Right lobe of liver (tissue), 6 donors: ENCODE measurements around the gene CR1L. TPM values are rescaled to one million over a fixed set of nuclear protein-coding genes. Genes with fewer than 3 reads are reported as not detected.
A peak's percentile ranks its signal among the peaks of the same experiment; 100 is the strongest.
"Not testable (repeated sequence)": the region's sequence is repeated elsewhere in the genome, so short reads cannot be mapped to it uniquely, and the experiment has no call there.

Experiments
- ATAC-seq, 4 donors: fragments of 200-7000 bp; cut with Tn5 transposase; one replicate each; pipeline ENCODE4 v1.9.1; 2020; ENCODE audit warnings: mild to moderate bottlenecking in 4 of 4, moderate library complexity in 4 of 4
- DNase-seq, 3 donors: peaks; one replicate each; pipeline ENCODE4 v3.0.0-alpha.2; 2020
- H3K27ac ChIP-seq, 3 donors: fragments of 200-600 bp; one replicate each; pipeline ENCODE4 v1.8.0; 2022
- H3K27me3 ChIP-seq, 2 donors: fragments of 200-600 bp; one replicate each; pipeline ENCODE4 v1.8.0; 2022
- H3K36me3 ChIP-seq, 4 donors: fragments of 200-600 bp; sonication (generic) in 1 of 4; one replicate each; pipeline versions ENCODE4 v1.5.1 to v1.8.0; 2017 to 2022; ENCODE audit warnings: control low read depth in 1 of 4
- H3K4me1 ChIP-seq, 4 donors: fragments of 200-600 bp; sonication (generic) in 1 of 4; one replicate each; pipeline versions ENCODE4 v1.5.1 to v1.8.0; 2017 to 2022; ENCODE audit warnings: control low read depth in 1 of 4
- H3K4me3 ChIP-seq, 3 donors: fragments of 200-600 bp; one replicate each; pipeline ENCODE4 v1.8.0; 2022
- H3K9me3 ChIP-seq, 4 donors: fragments of 200-600 bp; sonication (generic) in 1 of 4; one replicate each; pipeline versions ENCODE4 v1.5.1 to v1.8.0; 2017 to 2022; ENCODE audit warnings: control low read depth in 1 of 4
- POLR2A ChIP-seq: fragments of 450-650 bp; IDR thresholded peaks from one replicate; pipeline ENCODE4 v1.6.1; 2017; ENCODE audit warnings: antibody characterized with exemption, mild to moderate bottlenecking
- WGBS: methylation state at CpG from one replicate; pipeline ENCODE4 v1.1.6; 2018; ENCODE audit warnings: low coverage, low lambda C conversion rate; ENCODE audit not compliant: insufficient coverage; ENCODE audit errors: missing lambda C conversion rate; 5-methylcytosine and 5-hydroxymethylcytosine counted together
- intact Hi-C, 2 donors: fragments of 100-400 bp; cut with DNase I; formaldehyde crosslinking; loops; one replicate each; pipeline versions ENCODE4 v1.11.2 to v1.14.1; 2022
- total RNA-seq, 6 experiments: library from RNA; depleted of rRNA in 2 of 6; stranded (reverse); fragments of >200 nt in 2 of 6; fragmentation: NEBNext Ultra II Directional in 3 of 6; extraction: Animal tissue kit (Norgen Biotek cat#: 25700) in 3 of 6; gene quantifications; one replicate each; pipeline versions ENCODE4 v1.1.0 to v1.2.4, GENCODE V29; 2016 to 2023
- TF ChIP-seq, protein P1 (sequence below), 4 donors: fragments of 200-600 bp in 3 of 4; fragments of 450-650 bp in 1 of 4; IDR thresholded peaks; one replicate each; pipeline versions ENCODE4 v1.5.1 to v1.8.0; 2016 to 2022; ENCODE audit warnings: antibody characterized with exemption in 4 of 4, mild to moderate bottlenecking in 2 of 4
- donor health status: DM: no; HTN: yes; CAD: no.
- donor health status: DM: no; HTN: no; CAD: no.
- donor health status: DM: no; HTN: no; CAD: no.
- donor health status: DM: no; HTN: yes; CAD: no.
- donor health status: DM: no; HTN: yes; CAD: no.

The CR1L gene
- total RNA-seq, 6 experiments from 2014 or later: 0.12 to 1.2 (median 0.49) TPM; not detected in 1

DNA sequence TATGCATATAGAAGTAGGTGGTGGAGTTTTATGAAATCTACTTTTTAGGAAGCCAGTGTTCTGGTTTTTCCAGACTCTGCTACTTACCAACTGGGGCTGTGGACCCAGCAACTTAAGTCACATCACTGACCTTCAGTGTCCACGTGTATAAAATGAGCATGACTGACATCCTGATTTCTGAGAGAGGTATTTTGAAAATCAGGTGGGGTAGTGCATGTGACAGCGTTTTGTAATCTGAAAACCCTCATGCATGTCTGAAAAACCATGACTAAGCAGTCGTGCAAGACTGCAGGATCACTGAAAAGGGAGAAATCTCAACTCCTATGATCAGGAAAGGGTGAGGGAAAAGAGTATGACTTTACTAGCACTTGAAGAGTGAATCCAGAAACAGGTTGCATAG is 26.1 kb downstream of the CR1L start:
- no peak for TF ChIP-seq POLR2A
- TF ChIP-seq, protein P1, sequence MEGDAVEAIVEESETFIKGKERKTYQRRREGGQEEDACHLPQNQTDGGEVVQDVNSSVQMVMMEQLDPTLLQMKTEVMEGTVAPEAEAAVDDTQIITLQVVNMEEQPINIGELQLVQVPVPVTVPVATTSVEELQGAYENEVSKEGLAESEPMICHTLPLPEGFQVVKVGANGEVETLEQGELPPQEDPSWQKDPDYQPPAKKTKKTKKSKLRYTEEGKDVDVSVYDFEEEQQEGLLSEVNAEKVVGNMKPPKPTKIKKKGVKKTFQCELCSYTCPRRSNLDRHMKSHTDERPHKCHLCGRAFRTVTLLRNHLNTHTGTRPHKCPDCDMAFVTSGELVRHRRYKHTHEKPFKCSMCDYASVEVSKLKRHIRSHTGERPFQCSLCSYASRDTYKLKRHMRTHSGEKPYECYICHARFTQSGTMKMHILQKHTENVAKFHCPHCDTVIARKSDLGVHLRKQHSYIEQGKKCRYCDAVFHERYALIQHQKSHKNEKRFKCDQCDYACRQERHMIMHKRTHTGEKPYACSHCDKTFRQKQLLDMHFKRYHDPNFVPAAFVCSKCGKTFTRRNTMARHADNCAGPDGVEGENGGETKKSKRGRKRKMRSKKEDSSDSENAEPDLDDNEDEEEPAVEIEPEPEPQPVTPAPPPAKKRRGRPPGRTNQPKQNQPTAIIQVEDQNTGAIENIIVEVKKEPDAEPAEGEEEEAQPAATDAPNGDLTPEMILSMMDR (IDR thresholded peaks at IDR 0.05): no peak
- H3K27me3 ChIP-seq: peaks cover 0 to 10% of the 10 kb centered on the region in 2 donors
- ATAC-seq (no peak), DNase-seq (no peak)
- H3K4me3 ChIP-seq: no peak overlapping the region
- WGBS: 12% methylated on average over 3 of the region's 3 CpGs
- H3K27ac ChIP-seq: no peak overlapping the region
- no peaks in the 10 kb centered on the region for H3K36me3 ChIP-seq
- intact Hi-C loops: no loop called here
- H3K4me1 ChIP-seq: peaks cover 0 to 5% (median 0%) of the 10 kb centered on the region in 4 donors
- H3K9me3 ChIP-seq: no peaks in the 10 kb centered on the region

DNA sequence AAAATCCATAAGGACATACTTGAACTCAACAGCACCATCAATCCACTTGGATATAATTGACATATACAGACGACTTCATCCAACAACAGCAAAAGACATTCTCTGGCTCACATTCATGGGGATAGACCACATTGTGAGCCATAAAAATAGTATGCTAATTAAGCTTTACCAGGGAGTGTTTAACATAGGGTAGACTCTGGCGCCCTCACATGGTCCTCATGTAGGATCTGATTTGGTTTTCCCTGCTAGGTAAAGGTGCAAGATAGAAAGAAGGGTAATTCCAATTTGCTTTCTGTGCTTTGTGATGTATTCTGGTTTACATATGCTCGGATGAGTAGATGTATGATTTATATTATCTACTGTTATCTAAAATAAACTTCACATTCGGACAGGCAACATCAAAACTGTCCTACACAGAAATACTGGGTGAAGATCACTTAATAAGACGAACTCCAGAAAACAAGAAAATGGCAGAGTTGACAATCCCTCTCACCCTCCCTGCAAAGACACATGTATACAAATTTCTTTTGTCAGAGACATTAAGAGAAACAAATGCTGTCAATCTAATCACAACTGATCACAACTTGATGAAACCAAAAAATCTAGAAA is 27.7 kb downstream of the CR1L start:
- TF ChIP-seq POLR2A: no peak
- TF ChIP-seq, protein P1 (IDR thresholded peaks at IDR 0.05): peak; percentile 35 to 46 (median 42)
- DNase-seq: no peak
- H3K27me3 ChIP-seq: peaks cover 0 to 10% of the 10 kb centered on the region in 2 donors
- H3K4me3 ChIP-seq: no peak overlapping the region
- H3K9me3 ChIP-seq: no peaks in the 10 kb centered on the region
- WGBS: 22% methylated on average over 5 of the region's 5 CpGs
- intact Hi-C loops: no loop called here
- H3K4me1 ChIP-seq: peaks cover 0 to 5% (median 0%) of the 10 kb centered on the region in 4 donors
- H3K36me3 ChIP-seq: no peaks in the 10 kb centered on the region
- H3K27ac ChIP-seq: no peak overlapping the region
- peak; percentile 48 to 76 (median 63) for ATAC-seq

DNA sequence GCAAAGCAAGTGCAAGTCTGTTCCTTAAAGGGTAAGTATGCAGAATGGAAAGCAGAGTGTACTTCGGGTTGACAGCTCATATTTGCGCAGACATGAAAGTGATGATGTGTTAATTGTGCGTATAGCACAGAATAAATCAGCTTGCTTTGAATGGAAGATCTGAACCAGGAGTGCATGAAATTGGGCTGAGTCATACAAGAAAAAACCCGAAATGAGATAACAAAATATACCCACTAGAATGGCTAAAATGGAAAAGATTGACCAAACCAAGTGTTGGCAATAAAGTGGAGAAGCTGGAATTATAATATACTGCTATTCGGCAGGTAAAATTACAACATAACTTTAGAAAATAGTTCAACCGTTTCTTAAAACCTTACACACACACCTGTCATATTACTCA is 28.5 kb downstream of the CR1L start:
- intact Hi-C loops: no loop called here
- TF ChIP-seq, protein P1 (IDR thresholded peaks at IDR 0.05): no peak
- no peak for TF ChIP-seq POLR2A
- no peaks in the 10 kb centered on the region for H3K36me3 ChIP-seq
- no peaks in the 10 kb centered on the region for H3K9me3 ChIP-seq
- H3K27me3 ChIP-seq: peaks cover 0 to 10% of the 10 kb centered on the region in 2 donors
- WGBS: 53% methylated on average over 6 of the region's 6 CpGs
- peaks cover 0 to 5% (median 0%) of the 10 kb centered on the region in 4 donors for H3K4me1 ChIP-seq
- ATAC-seq: no peak
- H3K4me3 ChIP-seq: no peak overlapping the region
- no peak for DNase-seq
- no peak overlapping the region for H3K27ac ChIP-seq

DNA sequence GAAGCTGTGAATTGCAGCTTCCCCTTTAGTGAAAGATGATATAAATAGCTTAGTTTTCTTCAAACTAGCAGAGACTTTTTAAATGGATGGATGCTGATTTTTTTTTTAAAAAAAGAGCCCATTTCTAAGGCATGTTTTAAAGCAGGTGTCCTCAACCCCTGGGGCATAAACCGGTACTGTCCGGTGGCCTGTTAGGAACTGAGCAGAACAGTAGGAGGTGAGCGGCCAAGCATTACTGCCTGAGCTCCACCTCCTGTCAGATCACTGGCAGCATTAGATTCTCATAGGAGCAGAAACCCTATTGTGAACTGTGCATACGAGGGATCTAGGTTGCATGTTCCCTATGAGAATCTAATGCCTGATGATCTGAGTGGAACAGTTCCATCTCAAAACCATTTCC is 31.2 kb downstream of the CR1L start:
- no peaks in the 10 kb centered on the region for H3K27me3 ChIP-seq
- no peak overlapping the region for H3K4me3 ChIP-seq
- H3K36me3 ChIP-seq: no peaks in the 10 kb centered on the region
- no peaks in the 10 kb centered on the region for H3K4me1 ChIP-seq
- intact Hi-C loops: no loop called here
- WGBS: 91% methylated on average over 4 of the region's 4 CpGs
- no peak for DNase-seq
- no peak for ATAC-seq
- H3K27ac ChIP-seq: no peak overlapping the region
- TF ChIP-seq, protein P1 (IDR thresholded peaks at IDR 0.05): no peak
- no peak for TF ChIP-seq POLR2A
- no peaks in the 10 kb centered on the region for H3K9me3 ChIP-seq

DNA sequence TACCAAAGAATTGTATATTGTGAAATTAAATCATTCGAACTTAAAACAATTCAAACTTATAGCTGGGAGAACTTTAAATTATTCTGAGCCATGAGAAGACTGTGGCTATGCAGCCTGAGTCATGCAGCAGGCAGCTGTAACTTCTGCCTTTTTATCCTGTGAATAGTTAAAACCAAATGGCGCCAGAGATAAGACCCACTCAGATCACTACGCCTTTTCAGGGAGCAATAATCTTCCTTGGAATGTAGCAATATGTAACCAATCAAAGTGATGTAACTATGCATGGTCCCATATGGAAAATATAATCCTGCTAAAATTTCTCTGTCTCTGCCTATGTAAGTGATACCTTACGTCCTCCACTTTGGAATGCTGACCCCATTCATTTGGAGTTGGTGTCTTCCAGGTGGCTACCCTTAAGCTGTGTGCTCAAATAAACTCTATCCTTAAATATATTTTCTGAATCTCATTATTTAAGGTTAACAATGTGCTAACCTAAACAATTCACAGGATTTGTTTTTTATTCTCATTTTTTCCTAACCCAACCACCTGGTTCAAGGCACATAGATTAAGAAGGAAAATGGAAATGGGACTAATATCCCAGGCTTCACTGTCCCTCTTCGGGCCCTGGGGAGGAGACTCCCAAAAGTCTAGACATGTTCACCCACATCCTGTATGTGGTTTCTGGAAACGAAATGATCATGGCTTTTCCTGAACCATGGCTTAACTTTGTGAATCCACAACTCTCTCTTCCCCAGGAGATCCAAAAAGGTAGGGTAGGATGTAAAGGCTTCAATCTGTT is 35.9 kb downstream of the CR1L start:
- H3K4me3 ChIP-seq, ATAC-seq, H3K27me3 ChIP-seq, H3K36me3 ChIP-seq, H3K9me3 ChIP-seq, intact Hi-C loops, DNase-seq, H3K4me1 ChIP-seq, H3K27ac ChIP-seq: not testable (repeated sequence)
- 42% methylated on average over 6 of the region's 6 CpGs for WGBS

DNA sequence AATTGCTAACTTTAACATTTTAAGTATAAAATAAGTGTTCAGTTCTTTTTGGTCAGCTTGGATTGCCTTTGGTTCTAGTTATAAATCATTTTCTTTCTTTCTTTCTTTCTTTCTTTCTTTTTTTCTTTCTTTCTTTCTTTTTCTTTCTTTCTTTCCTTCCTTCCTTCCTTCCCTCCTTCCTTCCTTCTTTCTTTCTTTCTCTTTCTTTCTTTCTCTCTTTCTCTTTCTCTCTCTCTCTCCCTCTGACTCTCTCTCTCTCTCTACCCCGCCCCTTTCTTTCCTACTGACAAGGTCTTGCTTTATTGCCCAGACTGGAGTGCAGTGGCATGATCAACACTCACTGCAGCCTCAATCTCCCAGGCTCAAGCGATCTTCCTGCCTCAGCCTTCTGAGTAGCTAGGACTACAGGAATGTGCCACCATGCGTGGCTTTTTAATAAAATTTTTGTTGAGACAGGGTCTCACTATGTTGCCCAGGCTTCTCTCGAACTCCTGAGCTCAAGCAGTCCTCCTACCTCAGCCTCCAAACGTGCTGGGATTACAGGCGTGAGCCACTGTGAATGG is 38.0 kb downstream of the CR1L start:
- intact Hi-C loops, H3K36me3 ChIP-seq, H3K27ac ChIP-seq, H3K27me3 ChIP-seq, H3K9me3 ChIP-seq, H3K4me1 ChIP-seq, H3K4me3 ChIP-seq, ATAC-seq, DNase-seq: not testable (repeated sequence)
- 89% methylated on average over 6 of the region's 6 CpGs for WGBS

DNA sequence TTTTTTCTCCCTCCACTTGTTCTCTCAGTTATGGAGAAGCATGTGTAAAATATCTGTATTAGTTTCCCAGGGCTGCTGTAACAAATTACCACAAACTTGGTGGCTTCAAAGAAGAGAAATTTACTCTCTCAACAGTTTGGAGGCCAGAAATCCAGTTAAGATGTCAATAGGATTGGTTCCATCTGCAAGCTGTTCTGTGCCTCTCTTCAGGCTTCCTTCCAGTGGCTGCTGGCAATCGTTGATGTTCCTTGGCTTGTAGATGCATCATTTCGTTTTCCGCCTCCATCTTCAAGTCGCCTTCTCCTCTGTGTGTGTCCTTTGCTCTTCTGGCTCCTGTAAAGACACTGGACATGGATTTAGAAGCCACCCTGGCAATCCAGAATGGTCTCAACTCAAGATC is 45.6 kb downstream of the CR1L start:
- ATAC-seq, intact Hi-C loops, H3K9me3 ChIP-seq, DNase-seq, H3K27me3 ChIP-seq, H3K27ac ChIP-seq, H3K4me3 ChIP-seq, H3K36me3 ChIP-seq, H3K4me1 ChIP-seq: not testable (repeated sequence)
- 85% methylated on average over 4 of the region's 4 CpGs for WGBS
